H1 (cell line): Measurements from ENCODE around the gene TBK1. TPM values are rescaled to one million over a fixed set of nuclear protein-coding genes. Genes with fewer than 3 reads are reported as not detected.
"Not testable (repeated sequence)": the region's sequence is repeated elsewhere in the genome, so short reads cannot be mapped to it uniquely, and the experiment has no call there.

ENCODE experiments used
- CTCF ChIA-PET: fragments of 300-600 bp; sonication (Branson Sonifier 250); formaldehyde crosslinking; loops from one replicate; lab custom pipeline; 2021; ENCODE audit not compliant: partially characterized antibody; lab: Charles Lee
- POLR2A ChIA-PET: fragments of 300-600 bp; sonication (Branson Sonifier 250); formaldehyde crosslinking; loops from one replicate; lab custom pipeline; 2021; ENCODE audit warnings: inconsistent platforms; ENCODE audit not compliant: partially characterized antibody; lab: Charles Lee
- DNase-seq, 2 experiments: peaks; one replicate each; pipeline versions ENCODE4 v3.0.0 to v3.0.0-alpha.2; 2010 to 2022; ENCODE audit warnings: low spot score in 2 of 2, low read depth in 1 of 2, mixed read lengths in 1 of 2
- FAIRE-seq: peaks from 2 replicates; lab custom pipeline; 2011; peaks lifted over from hg19 to GRCh38; lab: Jason Lieb, UNC
- H2AFZ ChIP-seq: 2 replicates; pipeline ENCODE4 v1.8.1; 2012; ENCODE audit warnings: low read length, inconsistent platforms
- H2AK5ac ChIP-seq: 2 replicates; pipeline ENCODE4 v1.6.1; 2013; ENCODE audit warnings: low read depth, low read length
- H2BK120ac ChIP-seq: replicated peaks from 2 replicates; pipeline ENCODE3; 2013; ENCODE audit warnings: low read depth, low read length, inconsistent platforms
- H2BK12ac ChIP-seq: 2 replicates; pipeline ENCODE4 v1.6.1; 2013; ENCODE audit warnings: low read depth, low read length
- H2BK15ac ChIP-seq: 2 replicates; pipeline ENCODE4 v1.6.1; 2013; ENCODE audit warnings: low read length
- H2BK20ac ChIP-seq: 2 replicates; pipeline ENCODE4 v1.6.1; 2013; ENCODE audit warnings: low read length
- H2BK5ac ChIP-seq: 2 replicates; pipeline ENCODE4 v1.6.1; 2013; ENCODE audit warnings: low read depth, low read length
- H3K14ac ChIP-seq: 2 replicates; pipeline ENCODE4 v1.6.1; 2013; ENCODE audit warnings: inconsistent platforms; ENCODE audit not compliant: insufficient read length
- H3K18ac ChIP-seq: 2 replicates; pipeline ENCODE4 v1.6.1; 2013; ENCODE audit warnings: low read length; ENCODE audit errors: extremely low read depth
- H3K23ac ChIP-seq: 2 replicates; pipeline ENCODE4 v1.6.1; 2013; ENCODE audit warnings: inconsistent platforms; ENCODE audit not compliant: insufficient read length
- H3K23me2 ChIP-seq: 2 replicates; pipeline ENCODE4 v1.6.1; 2013; ENCODE audit warnings: low read depth, low read length
- H3K27ac ChIP-seq: 2 replicates; pipeline ENCODE4 v1.6.1; 2011; ENCODE audit warnings: low read depth, low read length, inconsistent platforms
- H3K27me3 ChIP-seq, 4 experiments: replicated peaks in 1 of 4; 1 replicate in 1 of 4; 2 replicates in 3 of 4; pipeline versions ENCODE4 v1.6.1 to v1.8.1; 2011 to 2013; ENCODE audit warnings: low read length in 3 of 4, mild to moderate bottlenecking in 3 of 4, inconsistent platforms in 2 of 4, mixed read lengths in 2 of 4, moderate library complexity in 1 of 4; ENCODE audit not compliant: control insufficient read depth in 3 of 4, insufficient read depth in 3 of 4; ENCODE audit errors: extremely low read depth in 1 of 4
- H3K36me3 ChIP-seq, 4 experiments: 2 replicates each; pipeline versions ENCODE4 v1.6.1 to v1.8.1; 2011 to 2013; ENCODE audit warnings: mild to moderate bottlenecking in 4 of 4, low read length in 3 of 4, moderate library complexity in 2 of 4, control low read depth in 1 of 4, inconsistent platforms in 1 of 4; ENCODE audit not compliant: insufficient read depth in 4 of 4, control insufficient read depth in 2 of 4
- H3K4ac ChIP-seq: replicated peaks from 2 replicates; pipeline ENCODE3; 2013; ENCODE audit warnings: low read length, low read depth, mixed read lengths, inconsistent platforms; ENCODE audit not compliant: insufficient read length
- H3K4me1 ChIP-seq, 4 experiments: replicated peaks in 1 of 4; 1 replicate in 1 of 4; 2 replicates in 3 of 4; pipeline versions ENCODE4 v1.6.1 to v1.8.1; 2011 to 2013; ENCODE audit warnings: low read length in 3 of 4, inconsistent platforms in 2 of 4, mixed read lengths in 1 of 4; ENCODE audit not compliant: insufficient read depth in 4 of 4, control insufficient read depth in 3 of 4
- H3K4me2 ChIP-seq, 2 experiments: 2 replicates each; pipeline versions ENCODE4 v1.6.1 to v1.8.1; 2011 to 2013; ENCODE audit warnings: low read depth in 2 of 2, low read length in 2 of 2, control low read depth in 1 of 2, inconsistent platforms in 1 of 2, mild to moderate bottlenecking in 1 of 2; ENCODE audit not compliant: insufficient read depth in 1 of 2
- H3K4me3 ChIP-seq, 4 experiments: fragments of 200-600, 300-600 bp in 1 of 4; sonication (generic), shearing (Covaris generic), sonication (Bioruptor Twin) in 1 of 4; 2 replicates each; pipeline versions ENCODE4 v1.5.1 to v1.8.1; 2011 to 2016; ENCODE audit warnings: low read length in 4 of 4, low read depth in 3 of 4, control low read depth in 2 of 4, inconsistent platforms in 2 of 4, mild to moderate bottlenecking in 2 of 4, mixed read lengths in 1 of 4, moderate library complexity in 1 of 4; ENCODE audit not compliant: insufficient read depth in 2 of 4; ENCODE audit errors: extremely low read depth in 1 of 4
- H3K56ac ChIP-seq: replicated peaks from 2 replicates; pipeline ENCODE3; 2013; ENCODE audit warnings: low read depth, mild to moderate bottlenecking, mixed read lengths, low read length, inconsistent platforms; ENCODE audit not compliant: insufficient read length
- H3K79me1 ChIP-seq: 2 replicates; pipeline ENCODE4 v1.6.1; 2013; ENCODE audit warnings: low read depth, low read length, control low read depth
- H3K79me2 ChIP-seq, 2 experiments: 2 replicates each; pipeline versions ENCODE4 v1.6.1 to v1.8.1; 2012 to 2013; ENCODE audit warnings: low read length in 2 of 2, mild to moderate bottlenecking in 2 of 2, inconsistent platforms in 1 of 2; ENCODE audit not compliant: insufficient read depth in 2 of 2, control insufficient read depth in 1 of 2
- H3K9ac ChIP-seq, 4 experiments: replicated peaks in 1 of 4; 1 replicate in 1 of 4; 2 replicates in 3 of 4; pipeline versions ENCODE4 v1.6.1 to v1.8.1; 2011 to 2013; ENCODE audit warnings: low read depth in 3 of 4, low read length in 3 of 4, control low read depth in 2 of 4, mild to moderate bottlenecking in 2 of 4, moderate library complexity in 2 of 4, inconsistent platforms in 1 of 4; ENCODE audit errors: extremely low read depth in 1 of 4
- H3K9me3 ChIP-seq, 2 experiments: 2 replicates each; pipeline versions ENCODE4 v1.6.1 to v1.8.1; 2012 to 2013; ENCODE audit warnings: mild to moderate bottlenecking in 2 of 2, moderate library complexity in 2 of 2, control low read depth in 1 of 2, inconsistent platforms in 1 of 2, low read depth in 1 of 2, low read length in 1 of 2, mixed read lengths in 1 of 2; ENCODE audit not compliant: insufficient read depth in 2 of 2
- H4K20me1 ChIP-seq, 2 experiments: replicated peaks in 1 of 2; 2 replicates each; pipeline versions ENCODE3 to v1.8.1; 2011 to 2013; ENCODE audit warnings: inconsistent platforms in 2 of 2, low read length in 2 of 2, mild to moderate bottlenecking in 1 of 2; ENCODE audit not compliant: insufficient read depth in 2 of 2, control insufficient read depth in 1 of 2
- H4K5ac ChIP-seq: 2 replicates; pipeline ENCODE4 v1.6.1; 2013; ENCODE audit warnings: low read length, low read depth, mixed read lengths, inconsistent platforms; ENCODE audit not compliant: insufficient read length
- H4K8ac ChIP-seq: 2 replicates; pipeline ENCODE4 v1.8.0; 2013; ENCODE audit warnings: mild to moderate bottlenecking, moderate library complexity, low read length, inconsistent platforms; ENCODE audit not compliant: insufficient read depth; ENCODE audit errors: extremely low read depth
- H4K91ac ChIP-seq: replicated peaks from 2 replicates; pipeline ENCODE3; 2013; ENCODE audit warnings: low read length, mixed read lengths, inconsistent platforms; ENCODE audit not compliant: insufficient read length
- ATF3 ChIP-seq: IDR thresholded peaks from 2 replicates; pipeline ENCODE4 v1.6.1; 2011; ENCODE audit warnings: low read depth, mild to moderate bottlenecking, low read length; ENCODE audit not compliant: insufficient read depth
- WGBS, 2 experiments: shearing (Covaris generic) in 1 of 2; methylation state at CpG; one replicate each; pipeline versions ENCODE4 v1.1.6 to v1.1.7; 2013 to 2015; ENCODE audit warnings: low lambda C conversion rate in 2 of 2, mixed read lengths in 2 of 2, inconsistent platforms in 1 of 2, low coverage in 1 of 2, missing lambda C conversion rate in 1 of 2; ENCODE audit not compliant: insufficient replicate concordance in 2 of 2, insufficient coverage in 1 of 2, insufficient read length in 1 of 2; ENCODE audit errors: extremely low coverage in 1 of 2, missing lambda C conversion rate in 1 of 2; 5-methylcytosine and 5-hydroxymethylcytosine counted together
- polyA plus RNA-seq, 7 experiments: library from polyadenylated mRNA; depleted of rRNA in 3 of 7; stranded (reverse) in 5 of 7; unstranded in 2 of 7; fragments of >200 nt in 5 of 7; fragments of 200-250 nt in 2 of 7; gene quantifications; 1 replicate in 5 of 7; 2 replicates in 1 of 7; 4 replicates in 1 of 7; pipeline versions ENCODE4 v1.2.1 to v1.2.3, GENCODE V29; 2011 to 2013; ENCODE audit warnings: missing spikeins in 2 of 7, mixed read lengths in 2 of 7
- total RNA-seq: library from RNA; stranded (reverse); fragmentation: NEBNext Ultra II Directional; extraction: Animal tissue kit (Norgen Biotek cat#: 25700); gene quantifications from 2 replicates; pipeline ENCODE4 v1.2.1, GENCODE V29; 2021

Gene TBK1
- total and polyA plus RNA-seq, 2 of the 8 experiments (the other 6 are each of a cell fraction or from before 2014, with no cell fraction given), result 5.3 to 20.4 TPM

GRCh38 chr12:64538121-64538520 is 86.2 kb downstream of the TBK1 start (continued):
- TF ChIP-seq ATF3, result no peak

- not testable (repeated sequence) for H3K79me2 ChIP-seq, H3K4me3 ChIP-seq
- POLR2A ChIA-PET, result interaction anchor here (1.3 to 1.5 kb wide), 3 partner anchors 9 to 21 kb away, joined by 3 read pairs; no protein-coding TSS in a partner anchor
Observed at GRCh38 chr12:64542409-64543047, 90.6 kb downstream of the TBK1 start.

More at GRCh38 chr12:64542409-64543047, 90.6 kb downstream of the TBK1 start:
- H2AK5ac ChIP-seq, H2BK15ac ChIP-seq, H3K23me2 ChIP-seq, H3K56ac ChIP-seq, H3K9me3 ChIP-seq, H3K27ac ChIP-seq, H3K9ac ChIP-seq, H2BK5ac ChIP-seq, H3K23ac ChIP-seq, H4K8ac ChIP-seq, H3K4me1 ChIP-seq, H2BK120ac ChIP-seq, H3K36me3 ChIP-seq, H3K27me3 ChIP-seq, H4K20me1 ChIP-seq, H2BK12ac ChIP-seq, H4K5ac ChIP-seq, H3K18ac ChIP-seq, H2BK20ac ChIP-seq, DNase-seq, H2AFZ ChIP-seq, H3K4ac ChIP-seq, H3K14ac ChIP-seq, H4K91ac ChIP-seq, H3K79me1 ChIP-seq, FAIRE-seq: not testable (repeated sequence)
- 88% methylated on average over 12 of the region's 24 CpGs; no CpG with 5 or more reads in 1 of the 2 experiments for WGBS, 2 experiments
- H3K4me2 ChIP-seq, result peak overlapping the region in 1 of 2 experiments; percentile 16; a peak in 1 of 4 replicates
- CTCF ChIA-PET, result interaction anchor here (1.4 kb wide), 1 partner anchor 165 kb away, joined by 5 read pairs; no protein-coding TSS in a partner anchor
